HepG2 (cell line): ENCODE measurements around the gene ZNF281. TPM values are rescaled to one million over a fixed set of nuclear protein-coding genes. Genes with fewer than 3 reads are reported as not detected.
A peak's percentile ranks its signal among the peaks of the same experiment; 100 is the strongest.

Experiments
- BCL6 ChIP-seq: IDR thresholded peaks from 2 replicates; pipeline ENCODE4 v1.6.1; 2016; ENCODE audit warnings: missing genetic modification reagents, missing compliant biosample characterization
- ERF ChIP-seq: IDR thresholded peaks from 2 replicates; pipeline ENCODE4 v1.6.1; 2018; ENCODE audit warnings: missing biosample characterization, missing genetic modification reagents
- JARID2 ChIP-seq: sonication (generic); formaldehyde crosslinking; IDR thresholded peaks from 2 replicates; pipeline ENCODE4 v1.8.1; 2023; ENCODE audit warnings: missing genetic modification reagents, inconsistent platforms; ENCODE audit not compliant: insufficient replicate concordance
- KLF11 ChIP-seq: IDR thresholded peaks from 2 replicates; pipeline ENCODE4 v1.6.1; 2016; ENCODE audit warnings: missing compliant biosample characterization
- MED1 ChIP-seq: sonication (generic); formaldehyde crosslinking; IDR thresholded peaks from 2 replicates; pipeline ENCODE4 v1.4.0; 2020; ENCODE audit warnings: missing genetic modification reagents
- MED13 ChIP-seq: sonication (generic); formaldehyde crosslinking; IDR thresholded peaks from 2 replicates; pipeline ENCODE4 v1.5.0; 2020; ENCODE audit warnings: missing genetic modification reagents
- SAFB2 ChIP-seq: sonication (generic); formaldehyde crosslinking; IDR thresholded peaks from 2 replicates; pipeline ENCODE4 v1.5.1; 2020; ENCODE audit warnings: missing genetic modification reagents, low read depth, mild to moderate bottlenecking, borderline replicate concordance
- SOX5 ChIP-seq: IDR thresholded peaks from 2 replicates; pipeline ENCODE4 v1.6.1; 2016; ENCODE audit warnings: borderline replicate concordance
- ZNF343 ChIP-seq: sonication (generic); formaldehyde crosslinking; IDR thresholded peaks from 2 replicates; pipeline ENCODE4 v1.4.0; 2020; ENCODE audit warnings: mild to moderate bottlenecking, missing genetic modification reagents
- ZNF878 ChIP-seq: sonication (generic); formaldehyde crosslinking; IDR thresholded peaks from 2 replicates; pipeline ENCODE4 v1.8.1; 2023; ENCODE audit warnings: mild to moderate bottlenecking, missing genetic modification reagents, moderate library complexity
- polyA plus RNA-seq, 8 experiments: library from polyadenylated mRNA; depleted of rRNA in 3 of 8; stranded (reverse) in 7 of 8; unstranded in 1 of 8; fragments of >200 nt; fragmentation: Illumina TruSeq in 4 of 8; extraction: Trizol in 4 of 8; gene quantifications; 2 replicates each; pipeline versions ENCODE4 v1.2.1 to v1.2.3, GENCODE V29; 2011 to 2016; ENCODE audit warnings: low read depth in 4 of 8, missing spikeins in 1 of 8, mixed read lengths in 1 of 8; ENCODE audit not compliant: insufficient read depth in 1 of 8
- total RNA-seq, 5 experiments: library from RNA; depleted of rRNA; stranded (reverse); fragments of >200 nt; fragmentation: Illumina TruSeq; extraction: Trizol; gene quantifications; 2 replicates each; pipeline ENCODE4 v1.2.3, GENCODE V29; 2016; ENCODE audit warnings: low read depth in 1 of 5
- TF ChIP-seq, protein P1 (sequence below): sonication (generic); formaldehyde crosslinking; IDR thresholded peaks from 2 replicates; pipeline ENCODE4 v1.5.1; 2020; ENCODE audit warnings: mild to moderate bottlenecking, missing genetic modification reagents, borderline replicate concordance
- TF ChIP-seq, protein P2 (sequence below): IDR thresholded peaks from 2 replicates; pipeline ENCODE4 v1.6.1; 2016; ENCODE audit warnings: mild to moderate bottlenecking
- TF ChIP-seq, protein P3 (sequence below): sonication (generic); formaldehyde crosslinking; IDR thresholded peaks from 2 replicates; pipeline ENCODE4 v1.8.0; 2022; ENCODE audit warnings: missing genetic modification reagents, mild to moderate bottlenecking, borderline replicate concordance
- TF ChIP-seq, protein P4 (sequence below): sonication (generic); formaldehyde crosslinking; IDR thresholded peaks from 2 replicates; pipeline ENCODE4 v1.8.1; 2022; ENCODE audit warnings: low read depth, mild to moderate bottlenecking, missing genetic modification reagents
- TF ChIP-seq, protein P5 (sequence below): sonication (generic); formaldehyde crosslinking; IDR thresholded peaks from 2 replicates; pipeline ENCODE4 v1.5.0; 2020; ENCODE audit warnings: mild to moderate bottlenecking, missing genetic modification reagents, borderline replicate concordance

ZNF281 gene
- total and polyA plus RNA-seq, 2 of the 13 experiments (the other 11 are each of a cell fraction or from before 2014, with no cell fraction given): 7.7 to 20.6 TPM

DNA sequence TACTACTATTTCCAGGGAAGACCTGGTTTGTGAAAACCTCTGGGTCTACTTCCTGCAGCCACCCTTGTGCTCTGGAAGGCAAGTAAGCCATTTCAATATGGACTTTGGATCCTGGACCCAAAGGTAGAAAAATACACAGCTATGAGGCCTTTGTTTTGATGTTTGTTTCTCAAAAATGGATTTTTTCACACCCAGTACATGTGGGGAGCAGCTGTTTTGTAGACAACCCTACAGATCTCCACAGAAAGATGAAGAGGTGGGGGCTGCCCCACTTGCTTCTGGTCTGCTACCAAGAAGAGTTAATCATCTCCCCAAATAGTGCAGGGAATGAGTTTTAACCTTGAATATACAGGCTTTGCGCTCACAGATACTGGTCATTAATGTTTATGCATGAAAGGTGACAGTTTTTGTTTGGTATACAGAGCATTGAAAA, 29.2 kb downstream of the ZNF281 start (continued):
- TF ChIP-seq, protein P1, sequence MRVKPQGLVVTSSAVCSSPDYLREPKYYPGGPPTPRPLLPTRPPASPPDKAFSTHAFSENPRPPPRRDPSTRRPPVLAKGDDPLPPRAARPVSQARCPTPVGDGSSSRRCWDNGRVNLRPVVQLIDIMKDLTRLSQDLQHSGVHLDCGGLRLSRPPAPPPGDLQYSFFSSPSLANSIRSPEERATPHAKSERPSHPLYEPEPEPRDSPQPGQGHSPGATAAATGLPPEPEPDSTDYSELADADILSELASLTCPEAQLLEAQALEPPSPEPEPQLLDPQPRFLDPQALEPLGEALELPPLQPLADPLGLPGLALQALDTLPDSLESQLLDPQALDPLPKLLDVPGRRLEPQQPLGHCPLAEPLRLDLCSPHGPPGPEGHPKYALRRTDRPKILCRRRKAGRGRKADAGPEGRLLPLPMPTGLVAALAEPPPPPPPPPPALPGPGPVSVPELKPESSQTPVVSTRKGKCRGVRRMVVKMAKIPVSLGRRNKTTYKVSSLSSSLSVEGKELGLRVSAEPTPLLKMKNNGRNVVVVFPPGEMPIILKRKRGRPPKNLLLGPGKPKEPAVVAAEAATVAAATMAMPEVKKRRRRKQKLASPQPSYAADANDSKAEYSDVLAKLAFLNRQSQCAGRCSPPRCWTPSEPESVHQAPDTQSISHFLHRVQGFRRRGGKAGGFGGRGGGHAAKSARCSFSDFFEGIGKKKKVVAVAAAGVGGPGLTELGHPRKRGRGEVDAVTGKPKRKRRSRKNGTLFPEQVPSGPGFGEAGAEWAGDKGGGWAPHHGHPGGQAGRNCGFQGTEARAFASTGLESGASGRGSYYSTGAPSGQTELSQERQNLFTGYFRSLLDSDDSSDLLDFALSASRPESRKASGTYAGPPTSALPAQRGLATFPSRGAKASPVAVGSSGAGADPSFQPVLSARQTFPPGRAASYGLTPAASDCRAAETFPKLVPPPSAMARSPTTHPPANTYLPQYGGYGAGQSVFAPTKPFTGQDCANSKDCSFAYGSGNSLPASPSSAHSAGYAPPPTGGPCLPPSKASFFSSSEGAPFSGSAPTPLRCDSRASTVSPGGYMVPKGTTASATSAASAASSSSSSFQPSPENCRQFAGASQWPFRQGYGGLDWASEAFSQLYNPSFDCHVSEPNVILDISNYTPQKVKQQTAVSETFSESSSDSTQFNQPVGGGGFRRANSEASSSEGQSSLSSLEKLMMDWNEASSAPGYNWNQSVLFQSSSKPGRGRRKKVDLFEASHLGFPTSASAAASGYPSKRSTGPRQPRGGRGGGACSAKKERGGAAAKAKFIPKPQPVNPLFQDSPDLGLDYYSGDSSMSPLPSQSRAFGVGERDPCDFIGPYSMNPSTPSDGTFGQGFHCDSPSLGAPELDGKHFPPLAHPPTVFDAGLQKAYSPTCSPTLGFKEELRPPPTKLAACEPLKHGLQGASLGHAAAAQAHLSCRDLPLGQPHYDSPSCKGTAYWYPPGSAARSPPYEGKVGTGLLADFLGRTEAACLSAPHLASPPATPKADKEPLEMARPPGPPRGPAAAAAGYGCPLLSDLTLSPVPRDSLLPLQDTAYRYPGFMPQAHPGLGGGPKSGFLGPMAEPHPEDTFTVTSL (CRISPR knock-in tag): no peak; the same call in 1 of the 2 replicates
- TF ChIP-seq ERF (CRISPR knock-in tag) (no peak), SOX5 (CRISPR knock-in tag) (peak; percentile 74; the same call in 1 of the 2 replicates), KLF11 (CRISPR knock-in tag) (no peak), ZNF878 (CRISPR knock-in tag) (0 out of 2 replicates have a peak, but pooled peaks have one; percentile 39), MED13 (no peak), SAFB2 (no peak), BCL6 (CRISPR knock-in tag) (no peak), JARID2 (CRISPR knock-in tag) (no peak), ZNF343 (no peak), MED1 (CRISPR knock-in tag) (peak; percentile 57; the same call in 1 of the 2 replicates)
- TF ChIP-seq, protein P2, sequence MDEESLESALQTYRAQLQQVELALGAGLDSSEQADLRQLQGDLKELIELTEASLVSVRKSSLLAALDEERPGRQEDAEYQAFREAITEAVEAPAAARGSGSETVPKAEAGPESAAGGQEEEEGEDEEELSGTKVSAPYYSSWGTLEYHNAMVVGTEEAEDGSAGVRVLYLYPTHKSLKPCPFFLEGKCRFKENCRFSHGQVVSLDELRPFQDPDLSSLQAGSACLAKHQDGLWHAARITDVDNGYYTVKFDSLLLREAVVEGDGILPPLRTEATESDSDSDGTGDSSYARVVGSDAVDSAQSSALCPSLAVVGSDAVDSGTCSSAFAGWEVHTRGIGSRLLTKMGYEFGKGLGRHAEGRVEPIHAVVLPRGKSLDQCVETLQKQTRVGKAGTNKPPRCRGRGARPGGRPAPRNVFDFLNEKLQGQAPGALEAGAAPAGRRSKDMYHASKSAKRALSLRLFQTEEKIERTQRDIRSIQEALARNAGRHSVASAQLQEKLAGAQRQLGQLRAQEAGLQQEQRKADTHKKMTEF (CRISPR knock-in tag): peak; percentile 48; the same call in 1 of the 2 replicates
- TF ChIP-seq, protein P3, sequence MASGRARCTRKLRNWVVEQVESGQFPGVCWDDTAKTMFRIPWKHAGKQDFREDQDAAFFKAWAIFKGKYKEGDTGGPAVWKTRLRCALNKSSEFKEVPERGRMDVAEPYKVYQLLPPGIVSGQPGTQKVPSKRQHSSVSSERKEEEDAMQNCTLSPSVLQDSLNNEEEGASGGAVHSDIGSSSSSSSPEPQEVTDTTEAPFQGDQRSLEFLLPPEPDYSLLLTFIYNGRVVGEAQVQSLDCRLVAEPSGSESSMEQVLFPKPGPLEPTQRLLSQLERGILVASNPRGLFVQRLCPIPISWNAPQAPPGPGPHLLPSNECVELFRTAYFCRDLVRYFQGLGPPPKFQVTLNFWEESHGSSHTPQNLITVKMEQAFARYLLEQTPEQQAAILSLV (CRISPR knock-in tag): no peak
- TF ChIP-seq, protein P4, sequence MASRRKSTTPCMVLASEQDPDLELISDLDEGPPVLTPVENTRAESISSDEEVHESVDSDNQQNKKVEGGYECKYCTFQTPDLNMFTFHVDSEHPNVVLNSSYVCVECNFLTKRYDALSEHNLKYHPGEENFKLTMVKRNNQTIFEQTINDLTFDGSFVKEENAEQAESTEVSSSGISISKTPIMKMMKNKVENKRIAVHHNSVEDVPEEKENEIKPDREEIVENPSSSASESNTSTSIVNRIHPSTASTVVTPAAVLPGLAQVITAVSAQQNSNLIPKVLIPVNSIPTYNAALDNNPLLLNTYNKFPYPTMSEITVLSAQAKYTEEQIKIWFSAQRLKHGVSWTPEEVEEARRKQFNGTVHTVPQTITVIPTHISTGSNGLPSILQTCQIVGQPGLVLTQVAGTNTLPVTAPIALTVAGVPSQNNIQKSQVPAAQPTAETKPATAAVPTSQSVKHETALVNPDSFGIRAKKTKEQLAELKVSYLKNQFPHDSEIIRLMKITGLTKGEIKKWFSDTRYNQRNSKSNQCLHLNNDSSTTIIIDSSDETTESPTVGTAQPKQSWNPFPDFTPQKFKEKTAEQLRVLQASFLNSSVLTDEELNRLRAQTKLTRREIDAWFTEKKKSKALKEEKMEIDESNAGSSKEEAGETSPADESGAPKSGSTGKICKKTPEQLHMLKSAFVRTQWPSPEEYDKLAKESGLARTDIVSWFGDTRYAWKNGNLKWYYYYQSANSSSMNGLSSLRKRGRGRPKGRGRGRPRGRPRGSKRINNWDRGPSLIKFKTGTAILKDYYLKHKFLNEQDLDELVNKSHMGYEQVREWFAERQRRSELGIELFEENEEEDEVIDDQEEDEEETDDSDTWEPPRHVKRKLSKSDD: no peak
- TF ChIP-seq, protein P5, sequence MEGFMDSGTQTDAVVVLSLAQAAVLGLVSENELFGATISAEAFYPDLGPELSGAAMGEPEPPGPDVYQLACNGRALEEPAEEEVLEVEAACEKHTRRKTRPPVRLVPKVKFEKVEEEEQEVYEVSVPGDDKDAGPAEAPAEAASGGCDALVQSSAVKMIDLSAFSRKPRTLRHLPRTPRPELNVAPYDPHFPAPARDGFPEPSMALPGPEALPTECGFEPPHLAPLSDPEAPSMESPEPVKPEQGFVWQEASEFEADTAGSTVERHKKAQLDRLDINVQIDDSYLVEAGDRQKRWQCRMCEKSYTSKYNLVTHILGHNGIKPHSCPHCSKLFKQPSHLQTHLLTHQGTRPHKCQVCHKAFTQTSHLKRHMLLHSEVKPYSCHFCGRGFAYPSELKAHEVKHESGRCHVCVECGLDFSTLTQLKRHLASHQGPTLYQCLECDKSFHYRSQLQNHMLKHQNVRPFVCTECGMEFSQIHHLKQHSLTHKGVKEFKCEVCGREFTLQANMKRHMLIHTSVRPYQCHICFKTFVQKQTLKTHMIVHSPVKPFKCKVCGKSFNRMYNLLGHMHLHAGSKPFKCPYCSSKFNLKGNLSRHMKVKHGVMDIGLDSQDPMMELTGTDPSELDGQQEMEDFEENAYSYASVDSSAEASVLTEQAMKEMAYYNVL: no peak
